CD4-positive, alpha-beta T cell treated with Interleukin-1 beta for 1 hour (primary cell): ENCODE measurements around the gene ABCB8.
A peak's percentile ranks its signal among the peaks of the same experiment; 100 is the strongest.
"Not testable (repeated sequence)": the region's sequence is repeated elsewhere in the genome, so short reads cannot be mapped to it uniquely, and the experiment has no call there.

ENCODE experiments used
- DNase-seq, 2 donors: peaks; one replicate each; pipeline ENCODE4 v3.0.0-alpha.2; 2020 to 2022

ABCB8 gene

GRCh38 chr7:151015967-151016366 is 12.3 kb upstream of the ABCB8 start:
- DNase-seq, result no peak

GRCh38 chr7:151016505-151016904 is 11.7 kb upstream of the ABCB8 start:
- no peak for DNase-seq

DNA sequence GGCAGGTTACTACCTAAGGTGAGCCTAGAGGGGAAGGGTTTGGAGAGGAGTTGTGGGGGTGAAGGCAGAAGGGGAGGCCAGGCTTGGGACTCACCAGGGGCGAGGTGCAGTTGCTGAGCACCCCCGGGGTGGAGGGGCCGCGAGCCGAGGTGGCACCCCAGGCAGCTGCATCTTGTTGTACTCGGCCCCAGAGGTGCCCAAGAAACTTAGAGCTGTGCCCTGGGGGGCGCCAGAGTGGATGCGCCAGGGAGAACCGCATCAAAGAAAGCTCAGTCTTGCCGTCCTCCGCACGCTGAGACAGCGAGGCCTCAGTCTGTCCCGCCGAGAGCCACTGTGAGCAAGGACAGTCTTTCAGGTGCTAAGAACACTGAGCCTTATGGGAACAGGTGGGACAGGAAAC is 11.3 kb upstream of the ABCB8 start:
- peak in 1 of 2 donors; percentile 23 for DNase-seq

GRCh38 chr7:151017370-151017952 is 10.8 kb upstream of the ABCB8 start:
- no peak for DNase-seq

DNA sequence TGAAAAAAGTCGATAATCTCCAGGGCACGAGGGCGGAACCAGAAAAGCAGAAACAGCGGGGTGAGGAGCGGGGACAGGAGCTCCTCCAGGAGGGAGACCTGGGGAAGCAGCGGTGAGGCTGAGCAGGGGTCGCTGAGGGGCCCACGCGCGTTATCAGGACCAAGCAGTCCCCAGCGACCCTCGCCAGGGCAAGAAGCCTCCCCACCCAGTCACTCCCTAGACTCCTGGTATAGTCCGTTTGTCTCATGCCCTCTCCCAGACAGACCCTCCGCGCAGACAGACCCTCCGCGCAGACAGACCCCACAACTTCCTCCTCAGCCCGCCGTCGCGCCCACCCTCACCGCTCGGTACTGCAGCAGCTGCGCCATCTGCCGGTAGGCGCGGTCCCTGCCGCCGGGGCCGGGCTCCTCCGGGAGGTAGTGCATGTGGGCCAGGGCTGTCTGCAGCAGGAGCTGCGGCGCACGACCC is 10.3 kb upstream of the ABCB8 start:
- peak; percentile 81 to 84 for DNase-seq

GRCh38 chr7:151018421-151019129 is 9.7 kb upstream of the ABCB8 start:
- DNase-seq, result peak; percentile 40 to 41

- DNase-seq, result no peak
Observed at GRCh38 chr7:151019130-151019447, 9.2 kb upstream of the ABCB8 start.

GRCh38 chr7:151020231-151020630 is 8.0 kb upstream of the ABCB8 start:
- no peak for DNase-seq

DNA sequence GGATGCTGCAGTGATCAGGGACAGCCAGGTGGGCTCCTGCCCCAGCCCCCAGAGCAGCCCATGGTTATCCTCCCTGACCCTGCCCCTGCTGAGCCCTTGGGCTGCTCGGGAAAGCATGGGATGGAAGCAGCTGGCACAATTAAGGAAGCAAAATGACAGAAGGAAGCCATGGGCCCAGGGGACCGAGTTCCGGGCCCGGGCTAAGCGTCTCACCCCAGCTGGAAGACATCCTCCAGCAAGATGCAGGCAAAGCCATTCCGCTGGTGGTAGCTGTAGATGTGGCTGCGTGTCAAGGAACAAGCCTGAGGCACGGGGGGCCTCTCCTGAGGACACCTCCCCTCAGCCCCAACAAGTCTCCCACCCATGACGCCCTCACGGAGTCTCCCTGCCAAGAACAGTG is 5.0 kb upstream of the ABCB8 start:
- DNase-seq, result no peak

GRCh38 chr7:151024435-151025056 is 3.7 kb upstream of the ABCB8 start, which contains the start of gene ATG9B:
TSS of gene ATG9B (minus strand) at chr7:151024494. CDS start at chr7:151024423, 71 bp downstream.
- no peak for DNase-seq

GRCh38 chr7:151025924-151026671 is 2.2 kb upstream of the ABCB8 start:
- no peak for DNase-seq

DNA sequence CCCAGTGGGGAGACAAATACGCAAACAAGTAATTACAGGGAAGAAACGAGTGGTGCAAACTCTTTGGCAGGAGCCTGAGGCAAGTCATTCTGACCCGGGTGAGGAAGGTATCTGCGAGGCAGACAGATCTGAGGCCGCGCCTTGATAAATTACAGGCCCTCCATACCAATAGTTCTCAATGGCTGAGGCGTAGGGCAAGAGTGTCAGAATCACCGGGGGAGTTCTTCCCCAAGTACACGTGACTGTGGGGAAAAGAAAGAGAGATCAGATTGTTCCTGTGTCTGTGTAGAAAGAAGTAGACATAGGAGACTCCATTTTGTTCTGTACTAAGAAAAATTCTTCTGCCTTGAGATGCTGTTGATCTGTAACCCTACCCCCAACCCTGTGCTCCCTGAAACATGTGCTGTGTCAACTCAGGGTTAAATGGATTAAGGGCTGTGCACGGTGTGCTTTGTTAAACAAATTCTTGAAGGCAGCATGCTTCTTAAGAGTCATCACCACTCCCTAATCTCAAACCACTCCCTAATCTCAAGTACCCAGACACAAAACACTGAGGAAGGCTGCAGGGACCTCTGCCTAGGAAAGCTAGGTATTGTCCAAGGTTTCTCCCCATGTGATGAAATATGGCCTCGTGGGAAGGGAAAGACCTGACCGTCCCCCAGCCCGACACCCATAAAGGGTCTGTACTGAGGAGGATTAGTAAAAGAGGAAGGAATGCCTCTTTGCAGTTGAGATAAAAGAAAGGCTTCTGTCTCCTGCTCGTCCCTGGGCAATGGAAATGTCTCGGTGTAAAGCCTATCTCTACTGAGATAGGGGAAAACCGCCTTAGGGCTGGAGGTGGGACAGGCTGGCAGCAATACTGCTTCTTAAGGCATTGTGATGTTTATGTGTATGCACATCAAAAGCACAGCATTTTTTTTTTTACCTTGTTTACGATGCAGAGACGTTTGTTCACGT is 1.2 kb upstream of the ABCB8 start:
- not testable (repeated sequence) for DNase-seq

DNA sequence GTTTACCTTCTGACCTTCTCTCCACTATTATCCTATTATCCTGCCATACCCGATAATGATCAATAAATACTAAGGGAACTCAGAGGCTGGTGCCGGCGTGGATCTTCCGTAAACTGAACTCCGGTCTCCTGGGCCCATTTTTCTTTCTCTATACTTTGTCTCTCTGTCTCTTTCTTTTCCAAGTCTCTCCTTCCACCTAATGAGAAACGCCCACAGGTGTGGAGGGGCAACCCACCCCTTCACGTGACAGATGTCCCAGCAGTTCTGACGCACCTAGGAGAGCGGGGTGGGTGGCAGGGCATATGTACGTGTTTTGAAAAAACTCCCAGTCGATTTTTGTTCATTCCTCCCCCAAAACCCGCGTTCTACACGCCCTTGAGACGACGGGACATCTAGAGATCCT is 521 bp upstream of the ABCB8 start:
- not testable (repeated sequence) for DNase-seq

DNA sequence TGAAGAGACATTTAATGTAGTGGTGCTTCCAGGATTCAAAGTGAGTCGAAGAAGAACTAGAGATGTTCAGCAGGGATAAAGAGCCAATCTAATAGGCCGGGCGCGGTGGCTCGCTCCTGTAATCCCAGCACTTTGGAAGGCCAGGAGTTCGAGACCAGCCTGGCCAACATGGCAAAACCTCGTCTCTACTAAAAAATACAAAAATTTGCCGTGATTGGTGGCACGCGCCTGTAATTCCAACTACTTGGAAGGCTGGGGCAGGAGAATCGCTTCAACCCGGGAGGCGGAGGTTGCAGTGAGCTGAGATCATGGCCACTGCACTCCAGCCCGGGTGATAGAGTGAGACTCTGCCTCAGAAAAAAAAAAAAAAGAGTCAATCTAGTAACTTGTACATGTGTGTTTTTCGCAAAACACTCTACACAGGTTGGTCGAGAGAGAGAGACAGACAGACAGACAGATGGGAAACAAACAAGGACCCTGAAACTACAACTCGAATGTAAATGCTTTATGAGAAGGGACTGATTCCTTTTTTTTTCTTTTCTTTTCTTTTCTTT is 775 bp downstream of the ABCB8 start:
- no peak for DNase-seq

DNA sequence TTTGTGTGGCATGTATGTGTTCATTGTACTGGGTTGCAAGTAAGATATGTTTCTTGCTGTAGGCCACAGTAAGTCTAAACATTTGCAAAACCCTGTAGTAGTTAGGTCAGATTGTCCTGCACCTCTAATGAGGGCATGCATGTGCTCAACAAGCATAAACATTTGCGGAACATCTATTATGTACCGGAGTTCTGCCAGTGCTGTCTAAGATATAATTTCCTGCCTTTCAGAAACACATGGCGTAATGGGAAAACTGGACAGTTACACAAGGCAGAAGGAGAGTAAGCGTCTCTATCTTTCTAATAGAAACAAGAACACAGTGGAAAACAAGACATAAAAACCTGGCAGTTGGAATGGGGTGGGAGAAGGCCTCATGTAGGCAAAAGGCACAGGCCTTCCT is 2.8 kb downstream of the ABCB8 start:
- DNase-seq, result no peak

- DNase-seq, result no peak
Observed at GRCh38 chr7:151032936-151033863, 5.0 kb downstream of the ABCB8 start.

DNA sequence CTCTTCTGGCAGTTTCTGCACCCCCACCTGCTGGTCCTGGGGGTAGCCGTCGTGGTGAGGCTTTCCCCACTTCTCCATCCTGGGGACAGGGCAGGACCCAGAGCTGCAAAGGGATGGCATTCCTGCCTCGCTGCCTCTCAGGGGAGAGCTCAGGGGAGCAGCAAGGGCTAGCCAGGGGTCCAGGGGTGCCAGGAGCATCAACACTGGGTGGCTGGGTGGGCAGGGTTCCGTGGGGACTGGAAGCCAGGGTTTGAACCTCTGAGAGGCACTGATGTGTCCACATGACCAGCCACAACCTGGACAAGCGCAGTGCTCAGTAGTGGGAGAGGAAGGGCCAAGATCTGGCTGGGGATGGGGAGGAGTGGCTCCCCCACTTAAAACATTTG is 5.6 kb downstream of the ABCB8 start:
- no peak for DNase-seq

DNA sequence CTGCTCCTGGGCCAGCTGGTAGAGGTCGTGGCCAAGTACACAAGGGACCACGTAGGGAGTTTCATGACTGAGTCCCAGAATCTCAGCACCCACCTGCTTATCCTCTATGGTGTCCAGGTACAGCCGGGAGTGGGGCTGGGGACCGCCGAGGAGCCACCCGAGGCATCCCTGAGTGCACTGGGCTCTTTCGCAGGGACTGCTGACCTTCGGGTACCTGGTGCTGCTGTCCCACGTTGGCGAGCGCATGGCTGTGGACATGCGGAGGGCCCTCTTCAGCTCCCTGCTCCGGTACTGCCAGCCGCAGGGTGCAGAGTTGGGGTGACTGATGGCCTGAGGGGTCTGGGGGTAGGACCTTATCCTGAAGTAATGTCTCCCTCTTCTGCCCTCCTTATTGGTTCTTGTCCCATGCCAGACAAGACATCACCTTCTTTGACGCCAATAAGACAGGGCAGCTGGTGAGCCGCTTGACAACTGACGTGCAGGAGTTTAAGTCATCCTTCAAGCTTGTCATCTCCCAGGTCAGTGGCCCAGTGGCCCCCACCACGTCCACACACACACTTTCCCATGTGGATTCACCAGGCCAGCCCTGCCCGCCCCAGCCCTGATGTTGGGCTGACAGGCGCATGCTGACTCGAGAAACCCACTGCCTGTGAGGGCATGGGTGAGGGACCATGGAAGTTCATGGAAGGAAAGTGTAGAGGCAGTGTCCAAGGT is 6.2 kb downstream of the ABCB8 start:
- DNase-seq, result no peak

- no peak for DNase-seq
Observed at GRCh38 chr7:151035026-151035717, 6.9 kb downstream of the ABCB8 start.

- DNase-seq, result no peak
Observed at GRCh38 chr7:151035902-151036301, 7.7 kb downstream of the ABCB8 start.
